C4-2B (cell line): ENCODE results near the gene ADD1.
"Not testable (repeated sequence)": the region's sequence is repeated elsewhere in the genome, so short reads cannot be mapped to it uniquely, and the experiment has no call there.

Experiments
- ZFX ChIP-seq: fragments of 450-650 bp; IDR thresholded peaks from 2 replicates; pipeline ENCODE4 v1.6.1; 2017
- TF ChIP-seq, protein P1 (sequence below): fragments of 450-650 bp; conservative IDR thresholded peaks from 2 replicates; pipeline ENCODE4 v1.5.1; 2017; ENCODE audit warnings: mild to moderate bottlenecking

DNA sequence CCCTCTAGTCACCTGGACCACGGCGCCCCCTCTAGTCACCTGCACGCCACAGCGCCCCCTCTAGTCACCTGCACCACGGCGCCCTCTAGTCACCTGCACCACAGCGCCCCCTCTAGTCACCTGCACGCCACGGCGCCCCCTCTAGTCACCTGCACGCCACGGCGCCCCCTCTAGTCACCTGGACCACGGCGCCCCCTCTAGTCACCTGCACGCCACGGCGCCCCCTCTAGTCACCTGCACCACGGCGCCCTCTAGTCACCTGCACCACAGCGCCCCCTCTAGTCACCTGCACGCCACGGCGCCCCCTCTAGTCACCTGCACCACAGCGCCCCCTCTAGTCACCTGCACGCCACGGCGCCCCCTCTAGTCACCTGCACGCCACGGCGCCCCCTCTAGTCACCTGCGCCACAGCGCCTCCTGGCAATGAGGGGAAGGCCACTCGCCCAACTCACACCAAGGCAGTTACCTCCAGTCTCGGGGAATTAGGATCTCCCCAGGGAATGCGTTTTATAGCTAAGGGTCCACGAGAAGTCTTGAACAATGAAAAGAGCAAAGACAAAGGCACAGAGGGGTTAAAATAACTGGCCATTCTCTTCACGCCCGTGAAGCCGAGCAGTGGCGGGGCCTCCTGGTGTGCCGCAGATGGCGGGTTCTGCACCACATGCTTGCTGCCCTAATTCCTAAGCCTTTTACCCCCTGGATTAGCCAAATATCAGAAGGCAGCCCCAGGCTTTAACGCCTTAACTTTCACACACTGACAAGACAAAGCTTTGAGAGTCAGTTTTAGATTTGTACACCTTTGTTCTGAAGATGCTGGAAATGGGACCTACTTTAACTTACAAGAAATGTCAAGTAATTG, 111.8 kb downstream of the ADD1 start:
- TF ChIP-seq, protein P1, sequence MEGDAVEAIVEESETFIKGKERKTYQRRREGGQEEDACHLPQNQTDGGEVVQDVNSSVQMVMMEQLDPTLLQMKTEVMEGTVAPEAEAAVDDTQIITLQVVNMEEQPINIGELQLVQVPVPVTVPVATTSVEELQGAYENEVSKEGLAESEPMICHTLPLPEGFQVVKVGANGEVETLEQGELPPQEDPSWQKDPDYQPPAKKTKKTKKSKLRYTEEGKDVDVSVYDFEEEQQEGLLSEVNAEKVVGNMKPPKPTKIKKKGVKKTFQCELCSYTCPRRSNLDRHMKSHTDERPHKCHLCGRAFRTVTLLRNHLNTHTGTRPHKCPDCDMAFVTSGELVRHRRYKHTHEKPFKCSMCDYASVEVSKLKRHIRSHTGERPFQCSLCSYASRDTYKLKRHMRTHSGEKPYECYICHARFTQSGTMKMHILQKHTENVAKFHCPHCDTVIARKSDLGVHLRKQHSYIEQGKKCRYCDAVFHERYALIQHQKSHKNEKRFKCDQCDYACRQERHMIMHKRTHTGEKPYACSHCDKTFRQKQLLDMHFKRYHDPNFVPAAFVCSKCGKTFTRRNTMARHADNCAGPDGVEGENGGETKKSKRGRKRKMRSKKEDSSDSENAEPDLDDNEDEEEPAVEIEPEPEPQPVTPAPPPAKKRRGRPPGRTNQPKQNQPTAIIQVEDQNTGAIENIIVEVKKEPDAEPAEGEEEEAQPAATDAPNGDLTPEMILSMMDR: not testable (repeated sequence)
- TF ChIP-seq ZFX: not testable (repeated sequence)
